Endothelial cell of coronary artery (primary cell): ENCODE data around the gene LANCL2. TPM values are rescaled to one million over a fixed set of nuclear protein-coding genes. Genes with fewer than 3 reads are reported as not detected.

Experiments used
- total RNA-seq: library from RNA; depleted of rRNA; stranded (reverse); fragments of >200 nt; gene quantifications from 2 replicates; pipeline ENCODE4 v1.2.3, GENCODE V29; 2014

The LANCL2 gene
- 15.1 and 22.2 TPM in 2 replicates for total RNA-seq

GRCh38 chr7:55365205-55365674, at the start of gene LANCL2:
LANCL2 (plus strand) TSS chr7:55365337; CDS start chr7:55366026, 689 bp downstream.

Other genes with a start within 250 kb of the LANCL2 start
- 109 and 126 TPM in 2 replicates for gene VOPP1, start 207.2 kb downstream of the LANCL2 start, total RNA-seq